Activated CD4-positive, CD25-positive, alpha-beta regulatory T cell treated with anti-CD3 and anti-CD28 coated beads, Interleukin-2, amount 50 U/mL, for 72 hours (primary cell): Measurements from ENCODE around the gene NUDT17.
A peak's percentile ranks its signal among the peaks of the same experiment; 100 is the strongest.

Experiments used
- DNase-seq: peaks from one replicate; pipeline ENCODE4 v3.0.0; 2021

The NUDT17 gene

GRCh38 chr1:145849356-145850160 lies 4.1 kb downstream of the NUDT17 start:
- no peak for DNase-seq

- no peak for DNase-seq
These were observed 10.1 kb downstream of the NUDT17 start for GRCh38 chr1:145855426-145855948.

- no peak for DNase-seq
These were observed 11.7 kb downstream of the NUDT17 start for GRCh38 chr1:145857170-145857569.

GRCh38 chr1:145858238-145858900 lies 12.9 kb downstream of the NUDT17 start:
- DNase-seq, result peak; percentile 53

- DNase-seq, result peak; percentile 91
These were observed 13.6 kb downstream of the NUDT17 start, which contains the start of gene PIAS3 for GRCh38 chr1:145858901-145859490. Gene PIAS3, minus strand, starts transcription at chr1:145859081. Its CDS starts 91 bp downstream, at chr1:145858990.

- DNase-seq, result peak; percentile 77
These were observed 14.1 kb downstream of the NUDT17 start for GRCh38 chr1:145859491-145860023.

GRCh38 chr1:145863282-145864018 lies 18.0 kb downstream of the NUDT17 start:
- no peak for DNase-seq

- DNase-seq, result no peak
These were observed 22.8 kb downstream of the NUDT17 start for GRCh38 chr1:145868232-145868631.

- DNase-seq, result peak; percentile 49
These were observed 26.8 kb downstream of the NUDT17 start for GRCh38 chr1:145871994-145872924.

GRCh38 chr1:145874646-145875045 lies 29.2 kb downstream of the NUDT17 start:
- no peak for DNase-seq

GRCh38 chr1:145877923-145878486 lies 32.6 kb downstream of the NUDT17 start:
- DNase-seq, result no peak

GRCh38 chr1:145878724-145879123 lies 33.3 kb downstream of the NUDT17 start:
- no peak for DNase-seq

GRCh38 chr1:145879775-145880174 lies 34.3 kb downstream of the NUDT17 start:
- no peak for DNase-seq

- no peak for DNase-seq
These were observed 39.2 kb downstream of the NUDT17 start for GRCh38 chr1:145884675-145885074.

GRCh38 chr1:145885738-145886287 lies 40.4 kb downstream of the NUDT17 start, which contains the start of gene ANKRD35:
Gene ANKRD35, minus strand, starts transcription at chr1:145885866. Its CDS starts 108 bp downstream, at chr1:145885758.
- peak; percentile 90 for DNase-seq

- DNase-seq, result no peak
These were observed 41.0 kb downstream of the NUDT17 start for GRCh38 chr1:145886390-145886789.

- no peak for DNase-seq
These were observed 41.4 kb downstream of the NUDT17 start for GRCh38 chr1:145886816-145887215.

GRCh38 chr1:145887631-145888030 lies 42.2 kb downstream of the NUDT17 start:
- no peak for DNase-seq

- DNase-seq, result no peak
These were observed 44.3 kb downstream of the NUDT17 start for GRCh38 chr1:145889722-145890121.

- DNase-seq, result no peak
These were observed 45.7 kb downstream of the NUDT17 start for GRCh38 chr1:145891143-145891542.
